Measurements from ENCODE around the gene TMEM184A. TPM values are rescaled to one million over a fixed set of nuclear protein-coding genes. Genes with fewer than 3 reads are reported as not detected.

Gene TMEM184A
- total and polyA plus RNA-seq, 4 experiments from 2014 or later: not detected

DNA sequence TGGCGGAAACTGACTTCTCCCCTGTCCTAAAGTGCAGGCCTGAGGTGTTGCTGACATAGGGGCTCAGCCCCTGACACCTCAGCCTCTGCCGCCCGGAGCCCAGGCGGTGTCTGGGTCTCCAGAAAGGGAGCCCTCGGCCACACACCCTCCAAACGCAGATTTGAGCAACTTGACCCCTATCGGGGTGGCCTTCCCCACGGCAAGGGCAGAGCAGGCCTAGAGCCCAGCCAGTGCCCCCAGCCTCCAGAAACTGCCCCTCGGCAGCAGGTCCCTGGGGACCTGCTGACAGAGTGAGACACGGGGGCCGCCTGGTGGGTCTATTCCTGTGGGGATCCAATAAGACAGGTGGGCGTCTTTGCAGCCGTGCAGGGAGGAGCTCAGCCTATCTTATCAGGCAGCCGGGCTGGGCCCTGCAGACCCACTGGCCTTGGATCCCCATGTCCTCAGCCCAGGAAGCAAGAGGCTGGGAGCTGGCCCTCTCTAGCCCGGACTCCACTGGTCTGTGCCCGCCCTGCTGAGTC, 11.0 kb downstream of the TMEM184A start:
- Mint-ChIP-seq H3K4me3 (no peak overlapping the region), H3K36me3 (peaks cover 10 to 15% of the 10 kb centered on the region in 2 donors), H3K9me3 (peaks cover 0 to 3% (median 0%) of the 10 kb centered on the region in 8 donors), H3K27ac (peak overlapping the region in 3 of 7 donors; percentile 7 to 42 (median 15)), H3K4me1 (peaks cover 3 to 8% (median 4%) of the 10 kb centered on the region in 4 donors), H3K27me3 (no peaks in the 10 kb centered on the region)
- Histone ChIP-seq H3K4me3 (ENCODE audit: low read length in 2 of 2) (no peak overlapping the region), H3K27me3 (ENCODE audit: insufficient read depth, low read length) (no peaks in the 10 kb centered on the region), H3K4me1 (ENCODE audit: insufficient read depth, low read length) (no peaks in the 10 kb centered on the region), H3K27ac (ENCODE audit: low read depth, low read length) (no peak overlapping the region), H3K36me3 (ENCODE audit: insufficient read depth, low read length) (peaks cover 7% of the 10 kb centered on the region), H3K9me3 (ENCODE audit: control insufficient read depth in 1 of 2, low read length in 2 of 2) (no peaks in the 10 kb centered on the region)
- POLR2A ChIA-PET (ENCODE audit: partially characterized antibody): interaction anchor here (0.8 to 1.4 kb wide), 2 partner anchors 9 to 13 kb away, joined by 3 to 6 read pairs; no protein-coding TSS in a partner anchor
- CTCF ChIA-PET (ENCODE audit: partially characterized antibody): no interaction called here
- no peak for DNase-seq
- intact Hi-C loops (cut with micrococcal nuclease): no loop called here

GRCh38 chr7:1544178-1544895, 11.7 kb downstream of the TMEM184A start:
- no peaks in the 10 kb centered on the region for H3K27me3 Mint-ChIP-seq
- H3K36me3 ChIP-seq (ENCODE audit: insufficient read depth, low read length): peaks cover 14% of the 10 kb centered on the region
- no peaks in the 10 kb centered on the region for H3K4me1 ChIP-seq (ENCODE audit: insufficient read depth, low read length)
- H3K27me3 ChIP-seq (ENCODE audit: insufficient read depth, low read length): no peaks in the 10 kb centered on the region
- H3K9me3 Mint-ChIP-seq: peaks cover 0 to 3% (median 0%) of the 10 kb centered on the region in 8 donors
- ChIA-PET CTCF (ENCODE audit: partially characterized antibody) (no interaction called here), POLR2A (ENCODE audit: partially characterized antibody) (interaction anchor here (1.4 kb wide), 1 partner anchor 12 kb away, joined by 6 read pairs; no protein-coding TSS in a partner anchor)
- no peak overlapping the region for H3K4me3 ChIP-seq (ENCODE audit: low read length in 2 of 2)
- no peak overlapping the region for H3K4me3 Mint-ChIP-seq
- intact Hi-C loops (cut with micrococcal nuclease): no loop called here
- peaks cover 10 to 18% of the 10 kb centered on the region in 2 donors for H3K36me3 Mint-ChIP-seq
- peak overlapping the region in 1 of 7 donors; percentile 42 for H3K27ac Mint-ChIP-seq
- H3K27ac ChIP-seq (ENCODE audit: low read depth, low read length): no peak overlapping the region
- DNase-seq: no peak
- H3K4me1 Mint-ChIP-seq: peaks cover 3 to 8% (median 4%) of the 10 kb centered on the region in 4 donors
- H3K9me3 ChIP-seq (ENCODE audit: control insufficient read depth in 1 of 2, low read length in 2 of 2): no peaks in the 10 kb centered on the region

GRCh38 chr7:1543826-1544177, 12.2 kb downstream of the TMEM184A start:
- POLR2A ChIA-PET (ENCODE audit: partially characterized antibody): no interaction called here
- peaks cover 0 to 2% (median 0%) of the 10 kb centered on the region in 8 donors for H3K9me3 Mint-ChIP-seq
- CTCF ChIA-PET (ENCODE audit: partially characterized antibody): no interaction called here
- H3K9me3 ChIP-seq (ENCODE audit: control insufficient read depth in 1 of 2, low read length in 2 of 2): no peaks in the 10 kb centered on the region
- H3K27me3 ChIP-seq (ENCODE audit: insufficient read depth, low read length): no peaks in the 10 kb centered on the region
- H3K27ac ChIP-seq (ENCODE audit: low read depth, low read length): no peak overlapping the region
- peak in 1 of 5 donors; percentile 16 for DNase-seq
- peaks cover 18% of the 10 kb centered on the region for H3K36me3 ChIP-seq (ENCODE audit: insufficient read depth, low read length)
- no peaks in the 10 kb centered on the region for H3K27me3 Mint-ChIP-seq
- H3K36me3 Mint-ChIP-seq: peaks cover 10 to 21% of the 10 kb centered on the region in 2 donors
- H3K27ac Mint-ChIP-seq: no peak overlapping the region
- no peak overlapping the region for H3K4me3 Mint-ChIP-seq
- peaks cover 0 to 6% (median 2%) of the 10 kb centered on the region in 4 donors for H3K4me1 Mint-ChIP-seq
- no peak overlapping the region for H3K4me3 ChIP-seq (ENCODE audit: low read length in 2 of 2)
- intact Hi-C loops (cut with micrococcal nuclease): no loop called here
- no peaks in the 10 kb centered on the region for H3K4me1 ChIP-seq (ENCODE audit: insufficient read depth, low read length)

DNA sequence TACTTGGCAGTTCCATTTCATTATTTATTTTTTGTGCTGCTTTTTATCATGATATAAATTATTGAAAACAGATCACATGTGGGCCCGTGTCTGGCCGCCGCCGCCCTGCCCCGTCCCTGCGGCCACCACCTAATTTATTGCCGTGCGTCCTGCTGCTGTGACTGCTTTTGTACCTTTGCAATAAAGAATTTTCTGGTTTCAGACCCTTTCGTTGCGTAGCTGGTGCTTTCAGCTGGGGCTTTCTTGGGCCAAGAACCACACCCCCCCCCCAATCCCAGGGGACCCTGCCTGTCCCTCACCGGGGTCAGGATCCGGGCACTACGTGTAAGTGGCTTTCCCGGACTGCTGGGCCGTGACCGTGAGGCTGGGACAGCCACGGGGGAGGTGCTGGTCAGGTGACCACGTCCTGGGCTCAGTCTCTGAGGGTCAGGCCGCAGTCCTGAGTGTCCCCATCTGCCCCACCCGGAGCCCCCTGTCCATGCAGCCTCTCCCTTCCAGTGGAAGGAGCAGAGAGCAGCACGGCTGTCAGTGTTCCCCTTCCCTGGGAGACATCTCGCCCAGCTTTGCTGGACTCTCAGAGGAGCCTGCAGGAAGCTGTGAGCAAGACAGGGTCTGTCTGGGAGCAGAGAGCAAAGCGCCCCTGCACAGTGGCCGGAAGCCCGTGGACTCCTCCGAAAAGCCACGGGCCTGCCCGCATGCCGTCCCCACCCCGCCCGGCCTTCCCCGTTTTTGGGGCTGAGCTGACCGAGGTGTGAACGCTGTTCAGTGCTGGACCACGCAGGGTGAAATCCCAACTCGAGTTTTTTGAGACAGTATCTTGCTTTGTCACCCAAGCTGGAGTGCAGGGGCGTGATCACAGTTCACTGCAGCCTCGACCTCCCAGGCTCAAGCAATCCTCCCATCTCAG, 12.9 kb downstream of the TMEM184A start:
- Histone ChIP-seq H3K4me3 (ENCODE audit: low read length in 2 of 2) (no peak overlapping the region), H3K9me3 (ENCODE audit: control insufficient read depth in 1 of 2, low read length in 2 of 2) (no peaks in the 10 kb centered on the region), H3K4me1 (ENCODE audit: insufficient read depth, low read length) (no peaks in the 10 kb centered on the region), H3K36me3 (ENCODE audit: insufficient read depth, low read length) (peaks cover 18% of the 10 kb centered on the region), H3K27ac (ENCODE audit: low read depth, low read length) (no peak overlapping the region), H3K27me3 (ENCODE audit: insufficient read depth, low read length) (no peaks in the 10 kb centered on the region)
- Mint-ChIP-seq H3K4me1 (peaks cover 0 to 1% (median under 1%) of the 10 kb centered on the region in 4 donors), H3K9me3 (no peaks in the 10 kb centered on the region), H3K36me3 (peaks cover 10 to 21% of the 10 kb centered on the region in 2 donors), H3K27me3 (no peaks in the 10 kb centered on the region), H3K27ac (peak overlapping the region in 2 of 7 donors; percentile 31 to 32), H3K4me3 (no peak overlapping the region)
- ChIA-PET CTCF (ENCODE audit: partially characterized antibody) (no interaction called here), POLR2A (ENCODE audit: partially characterized antibody) (interaction anchor here (0.5 kb wide), 1 partner anchor 363 kb away, joined by 3 read pairs; no protein-coding TSS in a partner anchor)
- peak in 1 of 5 donors; percentile 37 for DNase-seq
- intact Hi-C loops (cut with micrococcal nuclease): no loop called here

DNA sequence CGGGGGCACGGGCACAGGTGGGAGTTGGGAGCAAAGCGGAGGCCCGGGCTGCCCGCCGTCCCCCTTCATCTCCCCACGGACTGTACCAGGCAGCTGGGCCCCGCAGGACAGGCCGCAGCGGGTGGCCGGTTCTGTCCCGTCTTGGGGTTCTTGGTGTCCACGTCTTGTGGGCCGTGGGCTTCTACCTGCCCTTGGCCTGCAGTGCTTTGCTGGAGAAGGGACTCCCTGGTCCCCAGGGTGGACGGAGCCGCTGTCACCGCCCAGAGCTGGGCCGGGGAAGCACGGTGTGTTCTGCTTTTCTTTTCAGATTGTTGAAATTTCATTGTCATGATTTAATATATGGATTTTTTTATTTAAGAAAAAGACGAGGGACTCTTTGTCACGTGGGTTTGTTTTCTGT, 13.7 kb downstream of the TMEM184A start:
- CTCF ChIA-PET (ENCODE audit: partially characterized antibody): no interaction called here

DNA sequence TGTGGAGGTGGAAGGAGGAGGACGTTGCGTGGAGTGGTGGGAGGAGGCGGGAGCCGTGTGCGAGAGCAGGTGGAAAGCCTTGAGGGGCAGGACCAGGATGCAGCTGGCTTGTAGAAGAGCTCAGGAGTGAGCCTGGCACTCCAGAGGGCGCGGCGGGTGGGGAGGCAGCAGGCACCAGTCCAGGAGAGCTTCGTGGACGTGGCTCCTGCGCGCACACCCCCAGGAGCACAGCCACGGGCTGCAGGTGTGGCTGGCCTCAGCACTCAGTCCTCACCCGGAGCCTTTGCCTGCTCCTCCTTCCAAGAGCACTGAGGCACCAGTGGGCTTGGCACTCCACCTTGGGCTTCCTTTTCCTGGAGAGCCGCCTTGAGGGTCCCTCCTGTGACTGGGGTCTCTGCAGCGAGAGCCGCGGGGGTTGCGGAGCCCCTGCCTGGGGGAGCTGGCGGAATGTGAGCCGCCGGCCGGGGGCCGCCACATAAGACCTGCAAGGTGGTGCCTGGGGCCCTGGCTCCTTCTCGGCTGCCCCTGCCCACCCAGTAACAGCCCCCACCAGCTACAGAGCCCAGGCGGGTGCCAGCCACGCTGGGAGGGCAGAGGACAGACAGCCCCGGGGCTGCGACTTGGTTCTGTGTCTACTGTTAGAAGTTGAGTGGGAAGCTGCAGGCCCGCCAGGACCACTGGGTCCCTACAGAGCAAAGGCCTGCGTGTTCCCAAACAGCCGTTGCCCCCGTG, 14.4 kb downstream of the TMEM184A start:
- POLR2A ChIA-PET (ENCODE audit: partially characterized antibody): no interaction called here

More for the DNA sequence above, 13.7 kb downstream of the TMEM184A start:
- POLR2A ChIA-PET (ENCODE audit: partially characterized antibody): no interaction called here
- Histone ChIP-seq H3K4me3 (ENCODE audit: low read length in 2 of 2) (no peak overlapping the region), H3K27ac (ENCODE audit: low read depth, low read length) (no peak overlapping the region), H3K27me3 (ENCODE audit: insufficient read depth, low read length) (no peaks in the 10 kb centered on the region), H3K4me1 (ENCODE audit: insufficient read depth, low read length) (no peaks in the 10 kb centered on the region), H3K36me3 (ENCODE audit: insufficient read depth, low read length) (peaks cover 18% of the 10 kb centered on the region), H3K9me3 (ENCODE audit: control insufficient read depth in 1 of 2, low read length in 2 of 2) (no peaks in the 10 kb centered on the region)
- no peaks in the 10 kb centered on the region for H3K9me3 Mint-ChIP-seq
- peaks cover 0 to 1% (median 0%) of the 10 kb centered on the region in 4 donors for H3K4me1 Mint-ChIP-seq
- no peak overlapping the region for H3K4me3 Mint-ChIP-seq
- H3K27me3 Mint-ChIP-seq: no peaks in the 10 kb centered on the region
- H3K36me3 Mint-ChIP-seq: peaks cover 10 to 23% of the 10 kb centered on the region in 2 donors
- peak overlapping the region in 1 of 7 donors; percentile 58 for H3K27ac Mint-ChIP-seq
- peak in 1 of 5 donors; percentile 9 for DNase-seq
- intact Hi-C loops (cut with micrococcal nuclease): no loop called here

More for the DNA sequence above, 14.4 kb downstream of the TMEM184A start:
- peak in 1 of 5 donors; percentile 17 for DNase-seq
- Mint-ChIP-seq H3K27ac (peak overlapping the region in 2 of 7 donors; percentile 58 to 65), H3K27me3 (no peaks in the 10 kb centered on the region), H3K4me3 (no peak overlapping the region), H3K4me1 (peaks cover 0 to 2% (median under 1%) of the 10 kb centered on the region in 4 donors), H3K9me3 (no peaks in the 10 kb centered on the region), H3K36me3 (peaks cover 10 to 24% of the 10 kb centered on the region in 2 donors)
- no peaks in the 10 kb centered on the region for H3K9me3 ChIP-seq (ENCODE audit: control insufficient read depth in 1 of 2, low read length in 2 of 2)
- H3K27ac ChIP-seq (ENCODE audit: low read depth, low read length): no peak overlapping the region
- intact Hi-C loops (cut with micrococcal nuclease): no loop called here
- H3K4me3 ChIP-seq (ENCODE audit: low read length in 2 of 2): no peak overlapping the region
- no peaks in the 10 kb centered on the region for H3K27me3 ChIP-seq (ENCODE audit: insufficient read depth, low read length)
- peaks cover 18% of the 10 kb centered on the region for H3K36me3 ChIP-seq (ENCODE audit: insufficient read depth, low read length)
- H3K4me1 ChIP-seq (ENCODE audit: insufficient read depth, low read length): peaks cover 2% of the 10 kb centered on the region
- CTCF ChIA-PET (ENCODE audit: partially characterized antibody): no interaction called here

Measured in CD4-positive, alpha-beta memory T cell (primary cell).